Left ventricle myocardium superior (tissue), 1 donor: ENCODE measurements around the gene LASP1. TPM values are rescaled to one million over a fixed set of nuclear protein-coding genes. Genes with fewer than 3 reads are reported as not detected.
A peak's percentile ranks its signal among the peaks of the same experiment; 100 is the strongest.
"Not testable (repeated sequence)": the region's sequence is repeated elsewhere in the genome, so short reads cannot be mapped to it uniquely, and the experiment has no call there.

ENCODE experiments used
- ATAC-seq: fragments of 200-7000 bp; cut with Tn5 transposase; one replicate; pipeline ENCODE4 v1.9.1; 2020; ENCODE audit warnings: mild to moderate bottlenecking, moderate library complexity
- DNase-seq: peaks from one replicate; pipeline ENCODE4 v3.0.0-alpha.2; 2020
- intact Hi-C: fragments of 100-400 bp; cut with micrococcal nuclease; formaldehyde crosslinking; loops from one replicate; pipeline ENCODE4 v1.11.0; 2022
- total RNA-seq: library from RNA; stranded (reverse); fragmentation: NEBNext Ultra II Directional; extraction: Animal tissue kit (Norgen Biotek cat#: 25700); gene quantifications from one replicate; pipeline ENCODE4 v1.2.1, GENCODE V29; 2021
- donor health status: DM: no; HTN: yes; CAD: no; lungs with severe emphysema.

Gene LASP1
- total RNA-seq, 1 donor from 2014 or later, result 28.4 TPM

GRCh38 chr17:38919316-38920078 is 49.6 kb downstream of the LASP1 start:
- no peak for DNase-seq

GRCh38 chr17:38920374-38921291 is 50.8 kb downstream of the LASP1 start:
- intact Hi-C loops, result no loop called here
- ATAC-seq, result peak; percentile 40
- no peak for DNase-seq

More at GRCh38 chr17:38919316-38920078, 49.6 kb downstream of the LASP1 start:
- intact Hi-C loops, result no loop called here
- no peak for ATAC-seq

GRCh38 chr17:38921756-38922411 is 52.0 kb downstream of the LASP1 start:
- ATAC-seq, result no peak
- intact Hi-C loops, result no loop called here
- DNase-seq, result no peak

- intact Hi-C loops, result no loop called here
- ATAC-seq (peak; percentile 66), DNase-seq (peak; percentile 47)
Measured at GRCh38 chr17:38922538-38923297, 52.9 kb downstream of the LASP1 start.

GRCh38 chr17:38925263-38925995 is 55.6 kb downstream of the LASP1 start, which contains the start of gene LASP1NB:
Gene LASP1NB (plus strand): TSS chr17:38925614.
- DNase-seq, result peak; percentile 59
- intact Hi-C loops, result no loop called here
- ATAC-seq, result peak; percentile 14

GRCh38 chr17:38926293-38927070 is 56.6 kb downstream of the LASP1 start:
- no peak for DNase-seq
- intact Hi-C loops, result no loop called here

DNA sequence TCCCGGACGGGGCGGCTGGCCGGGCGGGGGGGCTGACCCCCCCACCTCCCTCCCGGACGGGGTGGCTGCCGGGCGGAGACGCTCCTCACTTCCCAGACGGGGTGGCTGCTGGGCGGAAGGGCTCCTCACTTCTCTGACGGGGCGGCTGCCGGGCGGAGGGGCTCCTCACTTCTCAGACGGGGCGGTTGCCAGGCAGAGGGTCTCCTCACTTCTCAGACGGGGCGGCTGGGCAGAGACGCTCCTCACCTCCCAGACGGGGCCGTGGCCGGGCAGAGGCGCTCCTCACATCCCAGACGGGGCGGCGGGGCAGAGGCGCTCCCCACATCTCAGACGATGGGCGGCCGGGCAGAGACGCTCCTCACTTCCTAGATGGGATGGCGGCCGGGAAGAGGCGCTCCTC is 60.9 kb downstream of the LASP1 start:
- ATAC-seq, DNase-seq, intact Hi-C loops: not testable (repeated sequence)

More at GRCh38 chr17:38926293-38927070, 56.6 kb downstream of the LASP1 start:
- ATAC-seq, result no peak

- intact Hi-C loops, DNase-seq, ATAC-seq: not testable (repeated sequence)
Measured at GRCh38 chr17:38933962-38934361, 64.1 kb downstream of the LASP1 start.

- DNase-seq (no peak), ATAC-seq (peak; percentile 38)
- intact Hi-C loops, result no loop called here
Measured at GRCh38 chr17:38939987-38940386, 70.1 kb downstream of the LASP1 start.

DNA sequence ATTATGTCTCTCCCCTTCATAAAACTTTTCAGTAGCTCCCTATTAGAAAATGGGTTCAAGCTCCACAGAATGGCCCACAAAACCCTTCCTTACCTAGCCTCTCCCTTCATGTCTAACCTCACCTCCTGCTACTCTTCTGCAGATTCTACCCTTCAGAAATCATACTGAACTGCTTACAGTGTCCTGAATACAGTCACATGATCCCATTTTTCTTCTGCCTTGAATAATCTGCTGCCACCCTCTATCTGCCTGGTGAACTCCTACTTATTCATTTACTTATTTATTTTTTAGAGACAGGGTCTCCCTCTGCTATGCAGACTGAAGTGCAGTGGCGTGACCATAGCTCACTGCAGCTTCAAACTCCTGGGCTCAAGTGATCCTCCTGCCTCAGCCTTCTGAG is 70.5 kb downstream of the LASP1 start:
- DNase-seq (no peak), ATAC-seq (no peak)
- intact Hi-C loops, result no loop called here

- intact Hi-C loops, result no loop called here
- no peak for ATAC-seq
Measured at GRCh38 chr17:38942696-38943334, 73.0 kb downstream of the LASP1 start.

DNA sequence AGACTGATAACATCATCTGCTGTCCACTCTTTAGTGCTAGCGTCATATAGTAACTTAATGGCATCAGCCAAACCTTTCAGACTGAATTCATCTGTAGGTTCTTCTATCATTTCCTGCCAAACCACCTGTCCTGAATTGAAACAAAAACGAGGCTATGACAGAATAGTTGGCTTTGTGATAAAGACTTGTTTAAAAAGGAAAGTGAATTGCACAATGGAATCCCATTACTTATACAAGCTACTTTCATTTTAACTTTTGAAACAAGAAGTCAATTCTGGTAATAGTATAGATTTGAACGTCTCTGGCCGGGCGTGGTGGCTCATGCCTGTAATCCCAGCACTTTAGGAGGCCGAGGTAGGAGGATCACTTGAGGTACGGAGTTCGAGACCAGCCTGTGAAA is 73.7 kb downstream of the LASP1 start:
- intact Hi-C loops, result no loop called here
- ATAC-seq, result no peak
- DNase-seq, result no peak

More at GRCh38 chr17:38942696-38943334, 73.0 kb downstream of the LASP1 start:
- no peak for DNase-seq

DNA sequence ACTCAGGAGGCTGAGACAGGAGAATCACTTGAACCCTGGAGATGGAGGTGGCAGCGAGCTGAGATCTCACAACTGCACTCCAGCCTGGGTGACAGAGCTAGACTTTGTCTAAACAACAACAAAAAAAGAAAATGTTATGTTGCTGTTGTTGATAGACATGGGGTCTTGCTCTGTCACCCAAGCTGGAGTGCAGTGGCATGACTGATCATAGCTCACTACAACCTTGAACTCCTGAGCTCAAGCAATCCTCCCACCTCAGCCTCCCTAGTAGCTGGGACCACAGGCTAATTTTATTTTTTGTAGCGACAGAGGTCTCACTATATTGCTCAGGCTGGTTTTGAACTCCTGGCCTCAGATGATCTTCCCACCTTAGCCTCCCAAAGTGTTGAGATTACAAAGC is 77.3 kb downstream of the LASP1 start:
- DNase-seq (no peak), ATAC-seq (no peak)
- intact Hi-C loops, result no loop called here

DNA sequence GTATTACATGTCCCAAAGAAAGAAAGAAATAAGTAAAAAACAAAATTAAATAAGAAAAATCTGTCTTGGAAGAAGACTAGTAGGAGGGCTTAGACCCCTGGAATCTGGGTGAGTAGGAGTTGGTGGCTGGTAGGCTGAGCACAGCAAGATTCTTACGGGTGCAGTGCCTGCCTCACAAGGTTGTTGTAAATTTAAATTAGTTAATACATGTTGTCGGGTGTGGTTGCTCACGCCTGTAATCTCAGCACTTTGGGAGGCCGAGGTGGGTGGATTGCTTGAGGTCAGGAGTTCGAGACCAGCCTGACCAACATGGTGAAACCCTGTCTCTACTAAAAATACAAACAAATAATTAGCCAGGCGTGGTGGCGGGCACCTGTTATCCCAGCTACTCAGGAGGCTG is 83.9 kb downstream of the LASP1 start:
- DNase-seq, intact Hi-C loops, ATAC-seq: not testable (repeated sequence)

DNA sequence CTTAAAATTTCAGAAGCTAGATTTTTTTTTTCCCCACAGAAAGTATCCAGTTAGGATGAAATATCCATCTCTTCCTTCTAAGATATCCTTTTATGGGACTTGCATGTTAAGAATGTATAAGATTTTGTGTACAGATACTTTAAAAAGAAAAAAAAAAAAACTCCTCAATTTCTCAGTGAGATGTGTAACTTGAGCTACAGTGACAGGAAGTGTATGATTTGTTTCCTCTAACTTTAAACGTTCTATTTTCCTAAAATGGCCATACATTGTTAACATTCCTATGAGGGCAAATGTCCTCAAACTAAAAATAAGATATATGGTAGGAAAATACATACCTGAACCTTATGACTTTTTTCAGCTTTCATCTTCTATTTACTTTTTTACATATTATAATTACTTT is 88.5 kb downstream of the LASP1 start:
- DNase-seq (no peak), ATAC-seq (no peak)
- intact Hi-C loops, result no loop called here

DNA sequence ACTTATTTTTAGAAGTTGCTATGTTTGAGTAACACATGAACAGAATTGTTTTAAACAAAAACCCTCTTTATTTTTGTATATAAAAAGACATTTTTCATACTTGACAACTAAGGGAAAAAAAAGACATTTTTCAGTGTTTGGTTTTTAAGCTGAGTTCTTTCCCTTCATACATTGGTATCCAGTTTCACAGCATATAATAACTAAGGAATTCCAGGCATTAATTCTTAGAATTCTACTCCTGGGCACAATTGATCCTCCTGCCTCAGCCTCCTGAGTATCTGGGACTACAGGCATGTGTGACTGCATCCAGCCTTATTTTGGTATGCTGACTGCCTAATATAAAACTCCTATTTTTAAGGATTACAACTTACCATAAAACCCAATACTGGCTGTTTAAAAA is 88.9 kb downstream of the LASP1 start:
- intact Hi-C loops, result no loop called here
- DNase-seq (no peak), ATAC-seq (no peak)

DNA sequence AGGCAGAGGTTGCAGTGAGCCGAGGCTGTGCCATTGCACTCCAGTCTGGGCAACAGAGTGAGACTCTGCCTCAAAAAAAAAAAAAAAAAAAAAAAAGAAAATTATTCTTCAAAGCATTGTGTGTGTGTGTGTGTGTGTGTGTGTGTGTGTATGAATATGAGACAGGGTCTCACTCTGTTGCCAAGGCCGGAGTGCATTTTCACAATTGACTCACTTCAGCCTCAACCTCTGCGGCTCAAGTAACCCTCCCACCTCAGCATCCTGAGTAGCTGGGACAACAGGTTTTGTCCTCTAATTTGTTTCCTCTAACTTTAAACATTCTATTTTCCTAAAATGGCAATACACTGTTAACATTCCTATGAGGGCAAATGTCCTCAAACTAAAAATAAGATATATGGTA is 89.7 kb downstream of the LASP1 start:
- ATAC-seq (no peak), DNase-seq (no peak)
- intact Hi-C loops, result no loop called here
